GOT3 (cell line): ENCODE results near the gene NEK10.
"Not testable (repeated sequence)": the region's sequence is repeated elsewhere in the genome, so short reads cannot be mapped to it uniquely, and the experiment has no call there.

ENCODE experiments used
- DNase-seq: peaks from one replicate; lab custom pipeline; 2025; ENCODE audit warnings: mixed read lengths; lab: John Stamatoyannopoulos, UW

The NEK10 gene

GRCh38 chr3:27354161-27354560 is 15.0 kb downstream of the NEK10 start:
- no peak for DNase-seq

- DNase-seq: no peak
Observed at GRCh38 chr3:27353221-27353620, 16.0 kb downstream of the NEK10 start.

- DNase-seq: no peak
Observed at GRCh38 chr3:27352047-27352446, 17.1 kb downstream of the NEK10 start.

DNA sequence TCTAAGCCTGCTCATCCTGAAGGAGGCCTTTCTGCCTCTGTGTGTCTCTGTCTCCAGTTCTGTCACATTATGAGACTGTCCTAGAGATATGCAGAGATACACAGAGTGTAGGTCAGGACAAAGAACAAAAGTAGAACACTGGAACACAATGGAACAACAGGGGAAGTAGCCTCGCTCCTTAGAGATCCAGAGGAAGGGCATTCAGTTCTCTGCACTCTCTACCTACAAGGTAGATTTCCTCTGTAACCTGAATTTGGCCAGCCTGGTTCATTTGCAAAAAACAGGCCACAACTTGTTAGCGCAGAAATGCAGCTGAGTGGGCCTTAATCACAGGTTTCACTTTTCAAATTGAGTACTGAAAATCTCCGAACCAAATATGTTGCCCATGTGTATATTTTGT is 19.4 kb downstream of the NEK10 start:
- no peak for DNase-seq

DNA sequence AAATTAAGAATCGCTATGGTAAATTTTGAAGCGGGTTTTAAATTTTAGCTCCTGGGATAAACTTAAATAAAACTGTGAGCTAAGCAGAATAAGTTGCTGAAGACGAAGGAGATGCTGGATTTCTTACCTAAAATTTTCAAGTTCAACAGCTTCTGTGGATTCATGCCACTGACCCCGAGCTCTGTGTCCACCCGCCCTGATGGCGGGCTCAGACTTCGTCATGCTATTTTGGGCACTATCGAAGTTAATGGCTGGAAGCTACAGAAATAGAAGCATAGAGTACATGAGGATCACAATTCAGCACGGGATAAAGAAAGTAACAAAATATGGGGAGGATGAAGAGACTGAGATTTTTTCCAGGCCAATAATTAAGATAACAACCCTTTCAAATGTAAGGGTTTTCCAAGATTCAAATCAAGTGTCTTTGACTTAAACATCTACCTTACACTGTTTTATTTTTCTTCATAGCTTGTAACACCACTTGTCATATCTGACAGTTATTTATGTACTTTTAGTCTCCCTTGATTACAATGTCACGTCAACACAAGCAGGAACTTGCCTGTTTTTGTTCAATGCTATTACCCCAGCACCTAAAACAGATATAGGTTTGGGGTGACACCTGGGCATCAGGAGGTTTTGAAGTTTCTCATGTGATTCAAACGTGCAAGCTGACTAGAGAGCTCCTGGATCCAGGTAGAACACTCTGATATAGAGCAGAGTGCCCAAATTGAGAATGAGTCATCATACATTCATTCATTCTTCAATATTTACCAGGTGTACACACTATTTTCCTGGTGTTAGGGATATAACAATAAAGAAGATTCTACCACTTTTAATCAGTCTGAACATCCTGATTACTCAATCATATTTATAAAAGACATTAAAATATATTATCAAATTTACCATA is 23.0 kb downstream of the NEK10 start:
- DNase-seq: no peak

DNA sequence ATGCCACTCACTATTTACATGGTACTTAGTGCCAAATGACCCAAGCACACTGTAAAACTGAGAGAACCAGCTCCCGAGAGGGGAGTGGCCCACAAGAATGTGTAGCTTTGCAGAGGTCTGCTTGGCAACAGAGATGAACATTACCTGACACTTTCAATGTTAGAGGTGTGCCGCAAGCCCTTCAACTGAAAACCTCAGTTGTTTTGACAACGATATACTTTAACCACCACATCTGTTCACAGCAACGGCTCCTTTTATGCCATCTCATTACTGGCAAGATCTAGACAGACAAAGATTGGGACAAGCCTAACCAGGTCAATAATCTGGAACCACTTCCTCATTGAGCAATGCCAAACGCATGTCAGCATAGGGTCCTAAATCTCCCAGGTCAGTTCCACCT is 23.7 kb downstream of the NEK10 start:
- no peak for DNase-seq

DNA sequence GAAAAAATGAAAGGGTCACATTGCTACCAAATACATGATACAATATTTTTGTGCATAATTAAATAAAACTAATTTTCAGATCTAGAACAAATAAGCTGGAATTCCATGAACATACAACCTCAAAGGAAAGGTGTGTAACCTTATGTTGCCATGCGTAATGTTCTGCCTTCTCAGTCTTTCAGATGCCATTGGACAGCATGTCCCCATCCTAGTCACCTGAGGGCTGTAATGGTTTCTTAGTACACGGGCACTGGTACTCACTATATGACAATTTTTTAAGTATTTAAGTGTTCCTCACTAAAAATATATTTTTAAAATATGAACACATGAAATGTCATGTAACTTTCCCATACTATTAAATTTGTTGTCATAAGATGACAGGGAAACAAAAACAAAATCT is 24.1 kb downstream of the NEK10 start:
- DNase-seq: no peak

DNA sequence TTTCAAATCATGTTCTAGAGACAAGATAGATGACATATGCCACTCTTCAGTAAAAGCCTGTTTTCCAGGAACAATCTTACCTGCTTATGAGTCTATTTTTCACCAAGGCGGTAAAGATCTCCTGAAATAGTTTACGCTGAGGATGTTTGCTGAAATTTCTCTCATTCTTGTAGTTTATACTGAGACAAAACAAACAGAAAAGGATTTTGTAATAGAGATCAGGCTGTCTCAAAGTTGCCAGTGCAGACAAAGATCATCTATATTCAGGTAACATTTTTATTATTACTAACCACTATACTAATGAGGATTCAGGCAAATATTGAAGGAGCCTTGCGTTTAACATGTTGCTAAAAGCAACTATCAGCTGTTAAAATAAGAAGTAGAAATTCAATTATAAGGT is 25.0 kb downstream of the NEK10 start:
- DNase-seq: no peak

- DNase-seq: no peak
Observed at GRCh38 chr3:27342267-27342666, 26.9 kb downstream of the NEK10 start.

DNA sequence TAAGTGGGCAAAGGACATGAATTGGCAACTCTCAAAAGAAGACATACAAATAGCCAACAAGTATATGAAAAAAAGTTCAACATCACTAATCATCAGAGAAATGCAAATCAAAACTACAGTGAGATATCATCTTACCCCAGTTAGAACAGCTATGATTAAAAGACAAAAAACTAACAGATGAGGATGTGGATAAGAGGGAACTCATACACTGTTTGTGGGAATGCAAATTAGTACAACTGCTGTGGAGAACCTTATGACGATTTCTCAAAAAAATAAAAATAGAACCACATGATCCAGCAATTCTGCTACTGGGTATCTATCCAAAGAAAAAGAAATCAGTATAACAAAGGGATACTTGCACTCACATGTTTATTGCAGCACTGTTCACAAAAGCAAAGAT is 28.6 kb downstream of the NEK10 start:
- DNase-seq: no peak

GRCh38 chr3:27335571-27335970 is 33.6 kb downstream of the NEK10 start:
- DNase-seq: no peak

DNA sequence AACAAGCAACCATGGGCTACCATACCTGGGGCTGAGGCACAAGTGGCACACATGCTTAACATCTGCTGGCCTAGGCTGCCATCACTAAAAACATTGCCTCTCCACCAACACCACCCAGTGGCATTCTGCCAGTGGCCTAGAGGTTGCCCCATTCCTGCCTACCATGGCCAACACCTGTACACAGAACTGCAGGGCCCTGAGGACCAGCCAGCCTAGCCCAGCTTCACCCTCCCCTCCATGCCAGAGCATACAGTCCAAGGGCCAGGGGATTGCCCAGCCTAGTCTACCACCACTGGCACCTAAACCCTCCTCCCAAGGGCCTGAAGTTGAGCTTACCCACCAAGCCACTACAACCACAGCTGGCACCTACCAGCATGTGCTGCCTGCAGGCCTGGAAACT is 35.3 kb downstream of the NEK10 start:
- DNase-seq: no peak

DNA sequence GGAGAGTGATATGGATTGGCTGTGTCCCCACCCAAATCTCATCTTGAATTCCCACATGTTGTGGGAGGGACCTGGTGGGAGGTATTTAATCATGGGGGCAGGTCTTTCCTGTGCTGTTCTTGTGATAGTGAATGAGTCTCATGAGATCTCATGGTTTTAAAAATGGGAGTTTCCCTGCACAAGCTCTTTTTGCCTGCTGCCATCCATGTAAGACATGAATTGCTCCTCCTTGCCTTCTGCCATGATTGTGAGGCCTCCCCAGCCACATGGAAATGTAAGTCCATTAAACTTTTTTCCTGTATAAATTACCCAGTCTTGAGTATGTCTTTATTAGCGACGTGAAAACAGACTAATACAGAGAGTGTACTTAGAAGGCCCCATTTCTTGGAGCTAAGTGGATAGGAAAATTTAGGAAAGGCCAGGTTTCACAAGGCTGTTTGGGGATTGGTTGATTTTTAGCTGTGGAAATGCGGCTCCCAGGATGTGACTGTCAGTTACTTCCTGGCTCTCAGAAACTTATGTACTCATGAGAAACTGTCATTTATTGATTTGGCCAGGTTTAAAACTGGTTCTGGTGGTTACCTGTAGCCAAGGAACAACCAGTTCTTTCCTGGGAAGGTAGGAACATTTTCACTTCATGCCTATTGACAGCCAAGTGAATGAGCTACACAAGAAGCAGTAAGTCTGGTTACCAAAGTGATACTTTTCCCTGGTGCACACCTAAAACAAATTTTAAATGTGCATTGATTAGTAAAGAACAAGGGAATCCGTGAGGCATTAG is 40.0 kb downstream of the NEK10 start:
- DNase-seq: not testable (repeated sequence)

GRCh38 chr3:27326629-27327545 is 42.3 kb downstream of the NEK10 start:
- no peak for DNase-seq

DNA sequence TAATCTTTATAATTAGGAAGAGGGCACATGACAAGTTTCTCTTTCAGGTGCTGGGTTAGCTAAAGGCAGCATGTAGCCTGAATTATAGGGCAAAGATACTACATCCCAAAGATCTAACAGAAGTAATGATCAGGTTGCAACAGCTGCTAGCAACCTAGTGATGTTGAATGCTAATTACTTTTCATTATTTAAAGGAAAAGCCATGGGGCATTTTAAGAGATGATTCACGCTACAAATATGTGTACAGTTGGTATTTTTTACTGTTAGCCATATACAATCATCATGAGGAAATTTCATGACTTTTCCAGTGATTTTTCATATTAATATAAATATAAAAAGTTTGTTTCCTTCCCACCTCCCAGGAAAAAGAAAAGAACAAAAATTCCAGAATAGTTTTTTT is 43.0 kb downstream of the NEK10 start:
- no peak for DNase-seq

- DNase-seq: no peak
Observed at GRCh38 chr3:27325419-27325818, 43.8 kb downstream of the NEK10 start.

DNA sequence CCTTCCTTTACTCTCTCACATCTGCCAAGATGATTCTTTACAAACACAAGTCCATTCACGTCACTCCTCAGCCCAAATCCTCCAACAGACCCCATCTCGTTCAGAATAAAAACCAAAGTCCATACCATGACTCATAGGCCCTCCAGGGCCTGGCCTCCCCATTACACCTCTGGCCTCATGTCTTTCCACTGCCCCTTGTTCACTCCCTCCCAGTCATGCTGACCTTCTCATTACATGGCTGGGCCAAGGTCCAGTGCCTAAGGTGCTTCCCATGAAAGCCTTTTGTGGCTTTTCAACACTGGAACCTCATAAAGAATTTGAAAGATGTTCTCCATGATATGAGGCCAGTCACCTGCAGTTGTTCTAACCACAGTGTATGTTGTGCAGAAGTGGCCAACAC is 44.5 kb downstream of the NEK10 start:
- no peak for DNase-seq

DNA sequence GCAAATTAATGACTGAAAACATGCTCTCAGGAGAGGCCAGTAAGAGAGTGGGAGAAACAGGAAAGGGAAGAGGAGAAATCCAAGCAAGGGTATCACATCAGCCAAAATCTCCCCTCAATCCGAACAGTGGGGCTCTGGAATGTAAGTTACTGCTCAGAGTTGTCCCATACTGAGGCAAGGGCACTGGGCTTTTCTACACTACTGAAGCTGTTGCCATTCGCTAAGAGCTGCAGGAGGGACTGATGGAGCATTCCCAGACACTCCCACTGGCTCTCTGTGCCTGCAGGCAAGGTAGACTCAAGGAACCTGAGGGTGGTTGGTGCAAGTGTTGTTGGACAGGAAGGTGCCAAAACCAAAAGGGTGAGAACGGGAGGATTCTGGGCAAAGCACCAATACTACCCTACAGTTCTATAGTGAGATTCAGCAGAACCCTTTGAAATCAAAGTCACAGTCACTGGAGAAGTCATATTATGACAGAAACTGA is 46.1 kb downstream of the NEK10 start:
- no peak for DNase-seq

GRCh38 chr3:27322634-27323033 is 46.5 kb downstream of the NEK10 start:
- DNase-seq: no peak

DNA sequence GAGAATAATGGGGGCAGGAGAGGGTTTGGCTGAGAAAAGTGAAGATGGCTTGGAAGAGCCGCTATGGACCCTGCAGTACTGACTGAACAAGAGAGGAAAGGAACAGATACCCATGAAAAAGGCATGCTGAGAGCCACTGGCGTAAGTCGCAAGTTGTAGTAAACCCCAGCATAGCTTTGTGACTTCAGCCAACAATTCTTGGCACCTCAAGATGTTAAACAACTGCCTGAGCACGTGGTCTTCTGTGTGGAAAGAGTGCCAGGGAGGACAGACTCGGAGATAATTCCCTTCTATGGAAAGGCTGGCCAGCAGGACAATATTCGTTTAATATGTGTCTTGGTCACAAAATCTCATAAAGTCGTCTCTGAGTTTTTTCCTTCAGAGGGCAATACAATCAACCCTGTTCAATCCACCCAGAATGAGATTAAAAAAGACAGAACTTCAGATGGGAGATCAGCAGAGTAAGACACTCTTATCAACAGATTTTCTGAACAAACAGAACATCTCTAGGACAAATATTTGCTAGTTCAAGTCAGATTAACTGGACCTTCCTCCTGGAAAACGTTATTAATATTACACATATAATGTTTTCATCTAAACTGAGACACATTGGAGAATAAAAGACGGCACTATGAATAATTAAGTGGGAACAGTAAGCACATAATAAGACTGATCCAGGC is 49.2 kb downstream of the NEK10 start:
- DNase-seq: no peak

- DNase-seq: no peak
Observed at GRCh38 chr3:27319304-27319703, 49.9 kb downstream of the NEK10 start.
